H1 (cell line): ENCODE measurements around the gene ARHGEF10L. TPM values are rescaled to one million over a fixed set of nuclear protein-coding genes. Genes with fewer than 3 reads are reported as not detected.

Source experiments
- CTCF ChIA-PET: fragments of 300-600 bp; sonication (Branson Sonifier 250); formaldehyde crosslinking; loops from one replicate; lab custom pipeline; 2021; ENCODE audit not compliant: partially characterized antibody; lab: Charles Lee
- POLR2A ChIA-PET: fragments of 300-600 bp; sonication (Branson Sonifier 250); formaldehyde crosslinking; loops from one replicate; lab custom pipeline; 2021; ENCODE audit warnings: inconsistent platforms; ENCODE audit not compliant: partially characterized antibody; lab: Charles Lee
- DNase-seq, 2 experiments: peaks; one replicate each; pipeline versions ENCODE4 v3.0.0 to v3.0.0-alpha.2; 2010 to 2022; ENCODE audit warnings: low spot score in 2 of 2, low read depth in 1 of 2, mixed read lengths in 1 of 2
- FAIRE-seq: peaks from 2 replicates; lab custom pipeline; 2011; peaks lifted over from hg19 to GRCh38; lab: Jason Lieb, UNC
- H2AFZ ChIP-seq: 2 replicates; pipeline ENCODE4 v1.8.1; 2012; ENCODE audit warnings: low read length, inconsistent platforms
- H2AK5ac ChIP-seq: 2 replicates; pipeline ENCODE4 v1.6.1; 2013; ENCODE audit warnings: low read depth, low read length
- H2BK120ac ChIP-seq: replicated peaks from 2 replicates; pipeline ENCODE3; 2013; ENCODE audit warnings: low read depth, low read length, inconsistent platforms
- H2BK12ac ChIP-seq: 2 replicates; pipeline ENCODE4 v1.6.1; 2013; ENCODE audit warnings: low read depth, low read length
- H2BK15ac ChIP-seq: 2 replicates; pipeline ENCODE4 v1.6.1; 2013; ENCODE audit warnings: low read length
- H2BK20ac ChIP-seq: 2 replicates; pipeline ENCODE4 v1.6.1; 2013; ENCODE audit warnings: low read length
- H2BK5ac ChIP-seq: 2 replicates; pipeline ENCODE4 v1.6.1; 2013; ENCODE audit warnings: low read depth, low read length
- H3K14ac ChIP-seq: 2 replicates; pipeline ENCODE4 v1.6.1; 2013; ENCODE audit warnings: inconsistent platforms; ENCODE audit not compliant: insufficient read length
- H3K18ac ChIP-seq: 2 replicates; pipeline ENCODE4 v1.6.1; 2013; ENCODE audit warnings: low read length; ENCODE audit errors: extremely low read depth
- H3K23ac ChIP-seq: 2 replicates; pipeline ENCODE4 v1.6.1; 2013; ENCODE audit warnings: inconsistent platforms; ENCODE audit not compliant: insufficient read length
- H3K23me2 ChIP-seq: 2 replicates; pipeline ENCODE4 v1.6.1; 2013; ENCODE audit warnings: low read depth, low read length
- H3K27ac ChIP-seq: 2 replicates; pipeline ENCODE4 v1.6.1; 2011; ENCODE audit warnings: low read depth, low read length, inconsistent platforms
- H3K27me3 ChIP-seq, 4 experiments: replicated peaks in 1 of 4; 1 replicate in 1 of 4; 2 replicates in 3 of 4; pipeline versions ENCODE4 v1.6.1 to v1.8.1; 2011 to 2013; ENCODE audit warnings: low read length in 3 of 4, mild to moderate bottlenecking in 3 of 4, inconsistent platforms in 2 of 4, mixed read lengths in 2 of 4, moderate library complexity in 1 of 4; ENCODE audit not compliant: control insufficient read depth in 3 of 4, insufficient read depth in 3 of 4; ENCODE audit errors: extremely low read depth in 1 of 4
- H3K36me3 ChIP-seq, 4 experiments: 2 replicates each; pipeline versions ENCODE4 v1.6.1 to v1.8.1; 2011 to 2013; ENCODE audit warnings: mild to moderate bottlenecking in 4 of 4, low read length in 3 of 4, moderate library complexity in 2 of 4, control low read depth in 1 of 4, inconsistent platforms in 1 of 4; ENCODE audit not compliant: insufficient read depth in 4 of 4, control insufficient read depth in 2 of 4
- H3K4ac ChIP-seq: replicated peaks from 2 replicates; pipeline ENCODE3; 2013; ENCODE audit warnings: low read length, low read depth, mixed read lengths, inconsistent platforms; ENCODE audit not compliant: insufficient read length
- H3K4me1 ChIP-seq, 4 experiments: replicated peaks in 1 of 4; 1 replicate in 1 of 4; 2 replicates in 3 of 4; pipeline versions ENCODE4 v1.6.1 to v1.8.1; 2011 to 2013; ENCODE audit warnings: low read length in 3 of 4, inconsistent platforms in 2 of 4, mixed read lengths in 1 of 4; ENCODE audit not compliant: insufficient read depth in 4 of 4, control insufficient read depth in 3 of 4
- H3K4me2 ChIP-seq, 2 experiments: 2 replicates each; pipeline versions ENCODE4 v1.6.1 to v1.8.1; 2011 to 2013; ENCODE audit warnings: low read depth in 2 of 2, low read length in 2 of 2, control low read depth in 1 of 2, inconsistent platforms in 1 of 2, mild to moderate bottlenecking in 1 of 2; ENCODE audit not compliant: insufficient read depth in 1 of 2
- H3K4me3 ChIP-seq, 4 experiments: fragments of 200-600, 300-600 bp in 1 of 4; sonication (generic), shearing (Covaris generic), sonication (Bioruptor Twin) in 1 of 4; 2 replicates each; pipeline versions ENCODE4 v1.5.1 to v1.8.1; 2011 to 2016; ENCODE audit warnings: low read length in 4 of 4, low read depth in 3 of 4, control low read depth in 2 of 4, inconsistent platforms in 2 of 4, mild to moderate bottlenecking in 2 of 4, mixed read lengths in 1 of 4, moderate library complexity in 1 of 4; ENCODE audit not compliant: insufficient read depth in 2 of 4; ENCODE audit errors: extremely low read depth in 1 of 4
- H3K56ac ChIP-seq: replicated peaks from 2 replicates; pipeline ENCODE3; 2013; ENCODE audit warnings: low read depth, mild to moderate bottlenecking, mixed read lengths, low read length, inconsistent platforms; ENCODE audit not compliant: insufficient read length
- H3K79me1 ChIP-seq: 2 replicates; pipeline ENCODE4 v1.6.1; 2013; ENCODE audit warnings: low read depth, low read length, control low read depth
- H3K79me2 ChIP-seq, 2 experiments: 2 replicates each; pipeline versions ENCODE4 v1.6.1 to v1.8.1; 2012 to 2013; ENCODE audit warnings: low read length in 2 of 2, mild to moderate bottlenecking in 2 of 2, inconsistent platforms in 1 of 2; ENCODE audit not compliant: insufficient read depth in 2 of 2, control insufficient read depth in 1 of 2
- H3K9ac ChIP-seq, 4 experiments: replicated peaks in 1 of 4; 1 replicate in 1 of 4; 2 replicates in 3 of 4; pipeline versions ENCODE4 v1.6.1 to v1.8.1; 2011 to 2013; ENCODE audit warnings: low read depth in 3 of 4, low read length in 3 of 4, control low read depth in 2 of 4, mild to moderate bottlenecking in 2 of 4, moderate library complexity in 2 of 4, inconsistent platforms in 1 of 4; ENCODE audit errors: extremely low read depth in 1 of 4
- H3K9me3 ChIP-seq, 2 experiments: 2 replicates each; pipeline versions ENCODE4 v1.6.1 to v1.8.1; 2012 to 2013; ENCODE audit warnings: mild to moderate bottlenecking in 2 of 2, moderate library complexity in 2 of 2, control low read depth in 1 of 2, inconsistent platforms in 1 of 2, low read depth in 1 of 2, low read length in 1 of 2, mixed read lengths in 1 of 2; ENCODE audit not compliant: insufficient read depth in 2 of 2
- H4K20me1 ChIP-seq, 2 experiments: replicated peaks in 1 of 2; 2 replicates each; pipeline versions ENCODE3 to v1.8.1; 2011 to 2013; ENCODE audit warnings: inconsistent platforms in 2 of 2, low read length in 2 of 2, mild to moderate bottlenecking in 1 of 2; ENCODE audit not compliant: insufficient read depth in 2 of 2, control insufficient read depth in 1 of 2
- H4K5ac ChIP-seq: 2 replicates; pipeline ENCODE4 v1.6.1; 2013; ENCODE audit warnings: low read length, low read depth, mixed read lengths, inconsistent platforms; ENCODE audit not compliant: insufficient read length
- H4K8ac ChIP-seq: 2 replicates; pipeline ENCODE4 v1.8.0; 2013; ENCODE audit warnings: mild to moderate bottlenecking, moderate library complexity, low read length, inconsistent platforms; ENCODE audit not compliant: insufficient read depth; ENCODE audit errors: extremely low read depth
- H4K91ac ChIP-seq: replicated peaks from 2 replicates; pipeline ENCODE3; 2013; ENCODE audit warnings: low read length, mixed read lengths, inconsistent platforms; ENCODE audit not compliant: insufficient read length
- WGBS, 2 experiments: shearing (Covaris generic) in 1 of 2; methylation state at CpG; one replicate each; pipeline versions ENCODE4 v1.1.6 to v1.1.7; 2013 to 2015; ENCODE audit warnings: low lambda C conversion rate in 2 of 2, mixed read lengths in 2 of 2, inconsistent platforms in 1 of 2, low coverage in 1 of 2, missing lambda C conversion rate in 1 of 2; ENCODE audit not compliant: insufficient replicate concordance in 2 of 2, insufficient coverage in 1 of 2, insufficient read length in 1 of 2; ENCODE audit errors: extremely low coverage in 1 of 2, missing lambda C conversion rate in 1 of 2; 5-methylcytosine and 5-hydroxymethylcytosine counted together
- polyA plus RNA-seq, 7 experiments: library from polyadenylated mRNA; depleted of rRNA in 3 of 7; stranded (reverse) in 5 of 7; unstranded in 2 of 7; fragments of >200 nt in 5 of 7; fragments of 200-250 nt in 2 of 7; gene quantifications; 1 replicate in 5 of 7; 2 replicates in 1 of 7; 4 replicates in 1 of 7; pipeline versions ENCODE4 v1.2.1 to v1.2.3, GENCODE V29; 2011 to 2013; ENCODE audit warnings: missing spikeins in 2 of 7, mixed read lengths in 2 of 7
- total RNA-seq: library from RNA; stranded (reverse); fragmentation: NEBNext Ultra II Directional; extraction: Animal tissue kit (Norgen Biotek cat#: 25700); gene quantifications from 2 replicates; pipeline ENCODE4 v1.2.1, GENCODE V29; 2021

ARHGEF10L gene
- total and polyA plus RNA-seq, 2 of the 8 experiments (the other 6 are each of a cell fraction or from before 2014, with no cell fraction given), result 33.6 to 39.6 TPM

- Histone ChIP-seq H3K23ac (no peak overlapping the region), H2AFZ (no peak overlapping the region), H3K4me3 (no peak overlapping the region), H2BK12ac (peak overlapping the region; percentile 77; the same call in 1 of the 2 replicates), H3K4me1 (peaks cover 6 to 55% (median 25%) of the 10 kb centered on the region in 4 experiments), H3K4me2 (no peak overlapping the region), H3K18ac (peak overlapping the region; percentile 24), H3K79me1 (peaks cover 41% of the 10 kb centered on the region), H3K56ac (peak overlapping the region; percentile 42), H2BK120ac (no peak overlapping the region), H2BK5ac (peak overlapping the region; percentile 84), H3K9me3 (no peaks in the 10 kb centered on the region), H3K36me3 (no peaks in the 10 kb centered on the region), H3K27ac (peak overlapping the region; percentile 22; the same call in 1 of the 2 replicates), H3K4ac (peak overlapping the region; percentile 44), H3K23me2 (peaks cover 5% of the 10 kb centered on the region; the same call in 1 of the 2 replicates), H2BK15ac (peak overlapping the region; percentile 19), H3K14ac (no peak overlapping the region), H3K79me2 (peaks cover 0 to 92% of the 10 kb centered on the region in 2 experiments), H4K8ac (peak overlapping the region; percentile 77; the same call in 1 of the 2 replicates), H4K20me1 (peaks cover 5 to 18% of the 10 kb centered on the region in 2 experiments), H4K91ac (peak overlapping the region; percentile 58), H2BK20ac (peak overlapping the region; percentile 43; the same call in 1 of the 2 replicates), H3K27me3 (no peaks in the 10 kb centered on the region), H4K5ac (no peak overlapping the region), H3K9ac (no peak overlapping the region), H2AK5ac (peak overlapping the region; percentile 19; the same call in 1 of the 2 replicates)
- WGBS, 2 experiments, result 92% methylated on average over 7 of the region's 7 CpGs; no CpG with 5 or more reads in 1 of the 2 experiments
- ChIA-PET CTCF (interaction anchor here (0.8 to 86.2 kb wide), 9 partner anchors 10 to 82 kb away, joined by 3 to 1640 read pairs (median 5); no protein-coding TSS in a partner anchor), POLR2A (interaction anchor here (0.7 to 4.5 kb wide), 9 partner anchors 10 to 58 kb away, joined by 3 to 24 read pairs (median 3); partner anchors contain the start of gene ARHGEF10L)
- FAIRE-seq (no peak), DNase-seq (no peak)
These were observed 20.3 kb downstream of the ARHGEF10L start for GRCh38 chr1:17559615-17560419.
